Fibroblast of pulmonary artery (primary cell): ENCODE data around the gene MOB4.
A peak's percentile ranks its signal among the peaks of the same experiment; 100 is the strongest.
"Not testable (repeated sequence)": the region's sequence is repeated elsewhere in the genome, so short reads cannot be mapped to it uniquely, and the experiment has no call there.

Source experiments
- DNase-seq: peaks from one replicate; pipeline ENCODE4 v3.0.0-alpha.2; 2010; ENCODE audit warnings: low read depth
- H3K4me3 ChIP-seq: replicated peaks from 2 replicates; pipeline ENCODE4 v1.5.1; 2011; ENCODE audit warnings: low read depth, mild to moderate bottlenecking, control low read depth, low read length, moderate library complexity
- TF ChIP-seq, protein P1 (sequence below): IDR thresholded peaks from 2 replicates; pipeline ENCODE4 v1.5.1; 2011; ENCODE audit warnings: mild to moderate bottlenecking, control low read depth, low read length, inconsistent platforms; ENCODE audit errors: missing control alignments

The MOB4 gene

GRCh38 chr2:197515739-197516392 is at the start of gene MOB4:
MOB4 (plus strand) TSS chr2:197516066; CDS start chr2:197516087, 21 bp downstream.
- TF ChIP-seq, protein P1, sequence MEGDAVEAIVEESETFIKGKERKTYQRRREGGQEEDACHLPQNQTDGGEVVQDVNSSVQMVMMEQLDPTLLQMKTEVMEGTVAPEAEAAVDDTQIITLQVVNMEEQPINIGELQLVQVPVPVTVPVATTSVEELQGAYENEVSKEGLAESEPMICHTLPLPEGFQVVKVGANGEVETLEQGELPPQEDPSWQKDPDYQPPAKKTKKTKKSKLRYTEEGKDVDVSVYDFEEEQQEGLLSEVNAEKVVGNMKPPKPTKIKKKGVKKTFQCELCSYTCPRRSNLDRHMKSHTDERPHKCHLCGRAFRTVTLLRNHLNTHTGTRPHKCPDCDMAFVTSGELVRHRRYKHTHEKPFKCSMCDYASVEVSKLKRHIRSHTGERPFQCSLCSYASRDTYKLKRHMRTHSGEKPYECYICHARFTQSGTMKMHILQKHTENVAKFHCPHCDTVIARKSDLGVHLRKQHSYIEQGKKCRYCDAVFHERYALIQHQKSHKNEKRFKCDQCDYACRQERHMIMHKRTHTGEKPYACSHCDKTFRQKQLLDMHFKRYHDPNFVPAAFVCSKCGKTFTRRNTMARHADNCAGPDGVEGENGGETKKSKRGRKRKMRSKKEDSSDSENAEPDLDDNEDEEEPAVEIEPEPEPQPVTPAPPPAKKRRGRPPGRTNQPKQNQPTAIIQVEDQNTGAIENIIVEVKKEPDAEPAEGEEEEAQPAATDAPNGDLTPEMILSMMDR, result no peak
- peak; percentile 95 for DNase-seq
- H3K4me3 ChIP-seq, result peak within 1 kb of the TSS; percentile 91

- TF ChIP-seq, protein P1, result no peak
- no peak for DNase-seq
- no peak overlapping the region for H3K4me3 ChIP-seq
Observed at GRCh38 chr2:197472166-197472565, 43.7 kb upstream of the MOB4 start.

DNA sequence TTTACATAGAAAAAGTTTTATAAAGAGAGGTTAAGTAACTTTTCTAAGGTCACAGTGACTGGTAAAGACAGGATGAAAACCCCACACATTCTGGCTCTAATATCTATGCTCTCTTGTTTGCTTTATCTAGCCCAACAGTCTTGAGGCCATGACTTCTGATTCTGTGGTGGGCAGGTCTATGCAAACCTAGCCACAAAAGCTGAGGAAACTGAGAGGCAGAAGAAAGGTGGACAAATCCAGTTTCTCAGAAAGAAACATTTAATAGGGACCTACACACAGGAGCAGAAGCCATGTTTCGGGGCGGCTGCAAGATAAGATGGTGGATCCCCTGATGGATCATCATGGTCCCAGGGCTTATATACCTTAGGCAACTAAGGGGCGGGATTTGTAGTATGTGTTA is 38.1 kb upstream of the MOB4 start:
- no peak overlapping the region for H3K4me3 ChIP-seq
- no peak for DNase-seq
- TF ChIP-seq, protein P1, result no peak

- TF ChIP-seq, protein P1, result no peak
- no peak for DNase-seq
- no peak overlapping the region for H3K4me3 ChIP-seq
Observed at GRCh38 chr2:197480165-197481036, 35.5 kb upstream of the MOB4 start.

DNA sequence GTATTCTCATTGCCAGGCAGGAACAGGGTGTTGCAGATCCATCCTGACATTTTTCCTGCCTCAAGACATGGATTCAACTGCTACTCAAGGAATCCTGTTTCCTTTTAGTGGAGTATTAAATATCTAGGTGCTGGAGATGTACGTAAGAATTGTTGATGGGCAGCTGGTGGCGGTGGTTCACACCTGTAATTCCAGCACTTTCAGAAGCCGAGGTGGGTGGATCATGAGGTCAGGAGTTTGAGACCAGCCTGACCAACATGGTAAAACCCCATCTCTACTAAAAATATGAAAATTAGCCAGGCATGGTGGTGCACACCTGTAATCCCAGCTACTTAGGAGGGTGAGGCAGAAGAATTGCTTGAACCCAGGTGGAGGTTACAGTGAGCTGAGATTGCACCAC is 31.6 kb upstream of the MOB4 start:
- H3K4me3 ChIP-seq, DNase-seq: not testable (repeated sequence)

GRCh38 chr2:197486175-197486574 is 29.7 kb upstream of the MOB4 start:
- no peak overlapping the region for H3K4me3 ChIP-seq
- no peak for DNase-seq
- TF ChIP-seq, protein P1, result no peak

GRCh38 chr2:197487385-197487784 is 28.5 kb upstream of the MOB4 start:
- TF ChIP-seq, protein P1, result no peak
- no peak overlapping the region for H3K4me3 ChIP-seq
- DNase-seq, result no peak
